OCI-LY7 (cell line): ENCODE data around the gene COX7A2. TPM values are rescaled to one million over a fixed set of nuclear protein-coding genes. Genes with fewer than 3 reads are reported as not detected.

Experiments used
- BruUV-seq: library from RNA; stranded (reverse); fragments of 400-500 nt; replicated peaks from 2 replicates; lab custom pipeline; 2021; lab: Mats Ljungman, UMichigan
- CTCF ChIA-PET: fragments of 300-600 bp; sonication (Branson Sonifier 250); formaldehyde crosslinking; loops from one replicate; lab custom pipeline; 2022; ENCODE audit warnings: antibody characterized with exemption; ENCODE audit not compliant: unreplicated experiment; lab: Charles Lee
- POLR2A ChIA-PET: fragments of 300-600 bp; sonication (Branson Sonifier 250); formaldehyde crosslinking; loops from one replicate; lab custom pipeline; 2022; ENCODE audit warnings: antibody characterized with exemption; lab: Charles Lee
- DNase-seq: peaks from one replicate; pipeline ENCODE4 v3.0.0-alpha.2; 2015; ENCODE audit warnings: low spot score
- H2AFZ ChIP-seq: fragments of 200-600 bp; sonication (generic), shearing (Covaris generic); 2 replicates; pipeline ENCODE4 v1.6.1; 2014; ENCODE audit warnings: mild to moderate bottlenecking, antibody characterized with exemption, low read length, moderate library complexity
- H3K27ac ChIP-seq: fragments of 200-600 bp; sonication (generic); 2 replicates; pipeline ENCODE4 v1.5.1; 2014; ENCODE audit warnings: mixed run types, low read depth, mild to moderate bottlenecking, moderate library complexity, low read length, inconsistent platforms; ENCODE audit not compliant: poor library complexity, severe bottlenecking
- H3K36me3 ChIP-seq: fragments of 200-600 bp; sonication (generic); 2 replicates; pipeline ENCODE4 v1.6.1; 2014; ENCODE audit warnings: mild to moderate bottlenecking, antibody characterized with exemption, low read length, moderate library complexity, mixed read lengths; ENCODE audit not compliant: insufficient read depth
- H3K4me1 ChIP-seq: fragments of 200-600 bp; sonication (generic); 2 replicates; pipeline ENCODE4 v1.5.1; 2014; ENCODE audit warnings: mild to moderate bottlenecking, low read length; ENCODE audit not compliant: insufficient read depth, poor library complexity, severe bottlenecking
- H3K4me2 ChIP-seq: fragments of 200-600 bp; sonication (generic); 2 replicates; pipeline ENCODE4 v1.6.1; 2014; ENCODE audit warnings: mild to moderate bottlenecking, low read length
- H3K4me3 ChIP-seq: fragments of 200-600 bp; sonication (generic); 2 replicates; pipeline ENCODE4 v1.5.1; 2014; ENCODE audit warnings: mild to moderate bottlenecking, low read depth, low read length; ENCODE audit not compliant: poor library complexity, severe bottlenecking
- H3K79me2 ChIP-seq: fragments of 200-600 bp; sonication (generic); 2 replicates; pipeline ENCODE4 v1.6.1; 2016; ENCODE audit warnings: low read depth, mild to moderate bottlenecking, low read length, moderate library complexity, mixed read lengths; ENCODE audit not compliant: insufficient read depth
- H3K9me2 ChIP-seq: fragments of 200-600 bp; sonication (generic); 2 replicates; pipeline ENCODE4 v1.6.1; 2016; ENCODE audit warnings: mild to moderate bottlenecking, low read length, mixed read lengths; ENCODE audit not compliant: insufficient read depth
- H3K9me3 ChIP-seq: fragments of 200-600 bp; sonication (generic); 2 replicates; pipeline ENCODE4 v1.6.1; 2014; ENCODE audit warnings: mild to moderate bottlenecking, mixed run types, low read length, mixed read lengths
- H4K20me1 ChIP-seq: fragments of 200-600 bp; sonication (generic); 2 replicates; pipeline ENCODE4 v1.6.1; 2014; ENCODE audit warnings: mild to moderate bottlenecking, antibody characterized with exemption, low read length, moderate library complexity, mixed read lengths; ENCODE audit not compliant: insufficient read depth
- EZH2phosphoT487 ChIP-seq: fragments of 200-600 bp; sonication (generic); IDR thresholded peaks from 2 replicates; pipeline ENCODE4 v1.6.1; 2018; ENCODE audit warnings: low read depth, borderline replicate concordance, mild to moderate bottlenecking, mixed run types, antibody characterized with exemption, low read length, moderate library complexity, mixed read lengths
- intact Hi-C: fragments of 100-400 bp; cut with micrococcal nuclease; formaldehyde crosslinking; loops from one replicate; pipeline ENCODE4 v1.10.0; 2022; ENCODE audit not compliant: unreplicated experiment
- total RNA-seq, 2 experiments: library from RNA; depleted of rRNA in 1 of 2; stranded (reverse); fragments of >200 nt in 1 of 2; shearing (Covaris generic) in 1 of 2; gene quantifications; 2 replicates each; pipeline ENCODE4 v1.2.3, GENCODE V29; 2014 to 2022
- TF ChIP-seq, protein P1 (sequence below): fragments of 200-600 bp; sonication (generic); conservative IDR thresholded peaks from 2 replicates; pipeline ENCODE4 v1.5.1; 2014; ENCODE audit warnings: mild to moderate bottlenecking, antibody characterized with exemption, low read length, moderate library complexity, mixed read lengths

The COX7A2 gene
- total RNA-seq, 2 experiments from 2014 or later = 210 to 403 TPM

DNA sequence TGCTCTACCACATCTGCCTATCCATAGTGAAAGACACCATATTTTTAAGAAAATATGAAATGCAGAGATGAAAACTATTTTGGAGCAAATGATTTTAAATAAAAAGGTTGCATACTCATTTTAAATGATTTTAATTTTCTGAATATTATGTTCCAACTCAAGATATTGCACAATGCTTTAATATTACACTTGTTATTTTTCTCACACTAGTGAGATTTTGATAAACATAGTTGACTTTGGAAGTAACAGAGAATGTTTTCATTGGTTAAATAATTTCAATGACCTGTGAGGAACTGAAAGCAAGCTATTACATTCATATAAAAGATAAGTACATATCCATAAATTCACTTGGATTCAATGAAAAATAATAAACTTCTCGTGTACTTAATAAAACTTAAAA, 48.1 kb upstream of the COX7A2 start:
- H4K20me1 ChIP-seq = no peaks in the 10 kb centered on the region
- no TSS peak for BruUV-seq
- no peak overlapping the region for H3K4me3 ChIP-seq
- peaks cover 16% of the 10 kb centered on the region for H3K79me2 ChIP-seq
- no peak overlapping the region for H3K27ac ChIP-seq
- ChIA-PET CTCF (no interaction called here), POLR2A (interaction anchor here (0.5 kb wide), 1 partner anchor 125 kb away, joined by 3 read pairs; no protein-coding TSS in a partner anchor)
- H3K9me3 ChIP-seq = no peaks in the 10 kb centered on the region
- H3K4me2 ChIP-seq = no peak overlapping the region
- H2AFZ ChIP-seq = no peak overlapping the region
- peaks cover 22% of the 10 kb centered on the region for H3K4me1 ChIP-seq
- no peaks in the 10 kb centered on the region for H3K36me3 ChIP-seq
- no peaks in the 10 kb centered on the region for H3K9me2 ChIP-seq
- no peak for DNase-seq
- intact Hi-C loops = no loop called here
- TF ChIP-seq EZH2phosphoT487 = no peak
- TF ChIP-seq, protein P1, sequence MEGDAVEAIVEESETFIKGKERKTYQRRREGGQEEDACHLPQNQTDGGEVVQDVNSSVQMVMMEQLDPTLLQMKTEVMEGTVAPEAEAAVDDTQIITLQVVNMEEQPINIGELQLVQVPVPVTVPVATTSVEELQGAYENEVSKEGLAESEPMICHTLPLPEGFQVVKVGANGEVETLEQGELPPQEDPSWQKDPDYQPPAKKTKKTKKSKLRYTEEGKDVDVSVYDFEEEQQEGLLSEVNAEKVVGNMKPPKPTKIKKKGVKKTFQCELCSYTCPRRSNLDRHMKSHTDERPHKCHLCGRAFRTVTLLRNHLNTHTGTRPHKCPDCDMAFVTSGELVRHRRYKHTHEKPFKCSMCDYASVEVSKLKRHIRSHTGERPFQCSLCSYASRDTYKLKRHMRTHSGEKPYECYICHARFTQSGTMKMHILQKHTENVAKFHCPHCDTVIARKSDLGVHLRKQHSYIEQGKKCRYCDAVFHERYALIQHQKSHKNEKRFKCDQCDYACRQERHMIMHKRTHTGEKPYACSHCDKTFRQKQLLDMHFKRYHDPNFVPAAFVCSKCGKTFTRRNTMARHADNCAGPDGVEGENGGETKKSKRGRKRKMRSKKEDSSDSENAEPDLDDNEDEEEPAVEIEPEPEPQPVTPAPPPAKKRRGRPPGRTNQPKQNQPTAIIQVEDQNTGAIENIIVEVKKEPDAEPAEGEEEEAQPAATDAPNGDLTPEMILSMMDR = no peak

DNA sequence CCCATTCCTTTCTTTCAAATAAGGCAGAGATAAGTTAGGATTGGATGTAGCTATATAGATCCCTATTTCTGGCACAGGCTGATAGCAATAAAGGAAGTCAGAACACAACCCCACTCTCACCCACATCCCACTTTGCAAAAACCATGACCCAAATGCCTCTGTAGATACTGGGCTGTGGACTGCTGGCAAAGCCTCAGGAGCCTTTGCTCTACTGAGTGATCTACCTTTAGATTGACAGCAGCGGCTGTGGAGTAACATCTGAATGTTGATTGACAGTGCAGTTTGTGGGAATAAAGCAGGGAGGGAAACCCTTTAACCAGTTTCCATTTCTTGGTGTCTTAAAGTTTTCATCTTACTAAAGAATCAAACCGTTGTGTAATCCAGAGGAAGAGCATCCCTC, 47.7 kb upstream of the COX7A2 start:
- no peak for DNase-seq
- TF ChIP-seq, protein P1 = no peak
- TF ChIP-seq EZH2phosphoT487 = no peak
- no TSS peak for BruUV-seq
- no peak overlapping the region for H3K4me3 ChIP-seq
- no peaks in the 10 kb centered on the region for H4K20me1 ChIP-seq
- intact Hi-C loops = no loop called here
- no peaks in the 10 kb centered on the region for H3K36me3 ChIP-seq
- peaks cover 26% of the 10 kb centered on the region for H3K4me1 ChIP-seq
- ChIA-PET CTCF (no interaction called here), POLR2A (no interaction called here)
- no peak overlapping the region for H3K4me2 ChIP-seq
- no peak overlapping the region for H3K27ac ChIP-seq
- H3K9me2 ChIP-seq = no peaks in the 10 kb centered on the region
- H3K9me3 ChIP-seq = no peaks in the 10 kb centered on the region
- peaks cover 20% of the 10 kb centered on the region for H3K79me2 ChIP-seq
- H2AFZ ChIP-seq = no peak overlapping the region

DNA sequence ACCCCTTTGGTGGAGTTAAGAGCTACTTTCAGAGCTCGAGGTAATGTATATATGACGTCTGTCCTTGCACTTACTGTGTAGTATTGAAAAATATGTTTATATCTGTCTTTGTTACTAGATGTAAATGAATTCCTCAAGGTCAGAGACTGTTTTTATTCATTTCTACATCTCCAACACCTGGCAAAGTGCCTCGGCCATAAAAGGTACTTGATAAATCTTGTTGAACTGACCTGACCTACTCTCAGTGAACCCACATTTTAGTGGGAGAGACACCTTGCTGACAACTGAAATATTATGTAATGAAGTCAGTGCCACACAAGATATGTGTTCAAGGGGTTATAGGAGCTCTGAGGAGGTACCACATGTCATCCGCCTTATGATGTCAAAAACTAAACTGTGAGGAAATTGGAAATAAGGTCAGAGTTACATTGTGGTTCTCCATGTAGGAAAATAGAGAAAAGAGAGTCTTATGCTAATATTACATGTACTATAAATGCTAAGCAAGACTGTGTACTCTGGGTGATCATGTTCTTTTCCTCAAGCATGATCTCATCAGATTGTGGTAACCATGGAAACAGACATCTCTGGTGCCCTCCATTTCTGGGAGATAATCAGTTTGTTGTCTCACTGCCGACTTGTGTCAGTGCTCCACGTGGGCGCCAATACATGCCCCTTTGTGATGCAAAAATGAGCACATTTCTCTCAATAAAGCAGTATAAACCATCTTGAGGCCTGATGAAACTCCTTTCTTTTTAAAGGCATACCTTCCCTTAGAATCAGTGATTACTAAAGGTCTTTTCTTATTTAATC, 46.7 kb upstream of the COX7A2 start:
- Histone ChIP-seq H3K4me1 (peaks cover 32% of the 10 kb centered on the region), H3K27ac (no peak overlapping the region), H3K9me2 (no peaks in the 10 kb centered on the region), H3K9me3 (no peaks in the 10 kb centered on the region), H3K79me2 (peaks cover 30% of the 10 kb centered on the region), H2AFZ (no peak overlapping the region), H3K4me3 (no peak overlapping the region), H3K4me2 (no peak overlapping the region), H3K36me3 (no peaks in the 10 kb centered on the region), H4K20me1 (no peaks in the 10 kb centered on the region)
- ChIA-PET CTCF (interaction anchor here (1.0 kb wide), 1 partner anchor 11 kb away, joined by 4 read pairs; no protein-coding TSS in a partner anchor), POLR2A (no interaction called here)
- intact Hi-C loops = no loop called here
- no peak for TF ChIP-seq EZH2phosphoT487
- TF ChIP-seq, protein P1 = no peak
- no peak for DNase-seq
- BruUV-seq = no TSS peak
